T-helper 9 cell (primary cell): Measurements from ENCODE around the gene CD99.
"Not testable (repeated sequence)": the region's sequence is repeated elsewhere in the genome, so short reads cannot be mapped to it uniquely, and the experiment has no call there.

Experiments used
- DNase-seq: peaks from one replicate; pipeline ENCODE4 v3.0.0-alpha.2; 2020

Gene CD99

GRCh38 chrX:2732649-2733048 is 41.6 kb downstream of the CD99 start:
- no peak for DNase-seq

- no peak for DNase-seq
These were observed 42.2 kb downstream of the CD99 start for GRCh38 chrX:2733286-2733685.

GRCh38 chrX:2735270-2735669 is 44.2 kb downstream of the CD99 start:
- DNase-seq = no peak

- no peak for DNase-seq
These were observed 49.6 kb downstream of the CD99 start for GRCh38 chrX:2740672-2741071.

- DNase-seq = no peak
These were observed 50.3 kb downstream of the CD99 start for GRCh38 chrX:2741386-2741785.

- DNase-seq = not testable (repeated sequence)
These were observed 55.2 kb downstream of the CD99 start for GRCh38 chrX:2746250-2746649.

- DNase-seq = no peak
These were observed 57.2 kb downstream of the CD99 start for GRCh38 chrX:2748171-2748814.

- DNase-seq = no peak
These were observed 57.7 kb downstream of the CD99 start for GRCh38 chrX:2748815-2749188.

GRCh38 chrX:2751291-2751690 is 60.2 kb downstream of the CD99 start:
- no peak for DNase-seq

- not testable (repeated sequence) for DNase-seq
These were observed 60.8 kb downstream of the CD99 start, which contains the start of gene XG for GRCh38 chrX:2751874-2752300. XG (plus strand) TSS chrX:2752040; CDS start chrX:2752275, 235 bp downstream.

GRCh38 chrX:2752441-2752840 is 61.3 kb downstream of the CD99 start:
- not testable (repeated sequence) for DNase-seq

- not testable (repeated sequence) for DNase-seq
These were observed 64.1 kb downstream of the CD99 start for GRCh38 chrX:2755163-2755715.

- no peak for DNase-seq
These were observed 65.5 kb downstream of the CD99 start for GRCh38 chrX:2756548-2756947.

- DNase-seq = no peak
These were observed 70.2 kb downstream of the CD99 start for GRCh38 chrX:2761246-2761645.

GRCh38 chrX:2762671-2763070 is 71.6 kb downstream of the CD99 start:
- not testable (repeated sequence) for DNase-seq

GRCh38 chrX:2764766-2765548 is 73.9 kb downstream of the CD99 start:
- DNase-seq = not testable (repeated sequence)

- DNase-seq = no peak
These were observed 74.4 kb downstream of the CD99 start for GRCh38 chrX:2765549-2765830.

- no peak for DNase-seq
These were observed 75.8 kb downstream of the CD99 start for GRCh38 chrX:2766906-2767305.

GRCh38 chrX:2767631-2768455 is 76.7 kb downstream of the CD99 start:
- DNase-seq = no peak

GRCh38 chrX:2769615-2770014 is 78.5 kb downstream of the CD99 start:
- DNase-seq = no peak

- not testable (repeated sequence) for DNase-seq
These were observed 82.3 kb downstream of the CD99 start for GRCh38 chrX:2773166-2774055.

- no peak for DNase-seq
These were observed 83.0 kb downstream of the CD99 start for GRCh38 chrX:2774057-2774456.
